Endothelial cell of umbilical vein (primary cell): ENCODE measurements around the gene DENND1A. TPM values are rescaled to one million over a fixed set of nuclear protein-coding genes. Genes with fewer than 3 reads are reported as not detected.

Source experiments
- BruUV-seq: library from RNA; stranded (reverse); fragments of 400-500 nt; replicated peaks from 2 replicates; lab custom pipeline; 2021; lab: Mats Ljungman, UMichigan
- CTCF ChIA-PET: fragments of 300-600, 350-600 bp; sonication (Branson Sonifier 250); formaldehyde crosslinking; loops from one replicate; lab custom pipeline; 2021; ENCODE audit warnings: antibody characterized with exemption, inconsistent platforms; lab: Charles Lee
- POLR2A ChIA-PET: fragments of 300-600, 350-600 bp; sonication (Branson Sonifier 250); formaldehyde crosslinking; loops from one replicate; lab custom pipeline; 2021; ENCODE audit warnings: antibody characterized with exemption, inconsistent platforms; lab: Charles Lee
- DNase-seq: peaks from one replicate; pipeline ENCODE4 v3.0.0-alpha.2; 2011; ENCODE audit warnings: low read depth, low spot score
- FAIRE-seq: peaks from 2 replicates; lab custom pipeline; 2011; peaks lifted over from hg19 to GRCh38; lab: Jason Lieb, UNC
- H2AFZ ChIP-seq: 2 replicates; pipeline ENCODE4 v1.6.0; 2012; ENCODE audit warnings: low read depth, low read length, control low read depth, inconsistent platforms
- H3K27ac ChIP-seq: 2 replicates; pipeline ENCODE4 v1.5.1; 2011; ENCODE audit warnings: low read depth, mild to moderate bottlenecking, control low read depth, low read length, moderate library complexity; ENCODE audit not compliant: insufficient read depth
- H3K27me3 ChIP-seq, 2 experiments: 2 replicates each; pipeline versions ENCODE4 v1.6.0 to v1.6.1; 2011; ENCODE audit warnings: low read length in 2 of 2, mixed read lengths in 1 of 2; ENCODE audit not compliant: control insufficient read depth in 2 of 2, insufficient read depth in 2 of 2
- H3K36me3 ChIP-seq, 2 experiments: 2 replicates in 1 of 2; 3 replicates in 1 of 2; pipeline ENCODE4 v1.5.1; 2011; ENCODE audit warnings: low read length in 2 of 2, mild to moderate bottlenecking in 1 of 2, moderate library complexity in 1 of 2; ENCODE audit not compliant: control insufficient read depth in 2 of 2, insufficient read depth in 2 of 2; ENCODE audit errors: extremely low read depth in 1 of 2
- H3K4me1 ChIP-seq: 3 replicates; pipeline ENCODE4 v1.5.1; 2011; ENCODE audit warnings: mild to moderate bottlenecking, low read length; ENCODE audit not compliant: control insufficient read depth, insufficient read depth; ENCODE audit errors: extremely low read depth
- H3K4me2 ChIP-seq: 2 replicates; pipeline ENCODE4 v1.6.1; 2011; ENCODE audit warnings: low read length, control low read depth, mixed read lengths; ENCODE audit not compliant: insufficient read depth
- H3K4me3 ChIP-seq, 3 experiments: fragments of 200-600 bp in 1 of 3; sonication (generic), shearing (Covaris generic) in 1 of 3; replicated peaks in 1 of 3; 2 replicates each; pipeline ENCODE4 v1.5.1; 2011 to 2016; ENCODE audit warnings: control low read depth in 3 of 3, low read length in 3 of 3, mild to moderate bottlenecking in 2 of 3, inconsistent platforms in 1 of 3, low read depth in 1 of 3, moderate library complexity in 1 of 3; ENCODE audit not compliant: insufficient read depth in 1 of 3
- H3K79me2 ChIP-seq: 2 replicates; pipeline ENCODE4 v1.6.0; 2012; ENCODE audit warnings: low read length, inconsistent platforms; ENCODE audit not compliant: control insufficient read depth, insufficient read depth
- H3K9ac ChIP-seq: replicated peaks from 2 replicates; pipeline ENCODE3; 2011; ENCODE audit warnings: low read length, control low read depth; ENCODE audit not compliant: insufficient read depth; ENCODE audit errors: extremely low read depth
- H3K9me1 ChIP-seq: replicated peaks from 3 replicates; pipeline ENCODE4 v1.6.0; 2011; ENCODE audit warnings: mild to moderate bottlenecking, low read length; ENCODE audit not compliant: control insufficient read depth, insufficient read depth; ENCODE audit errors: extremely low read depth
- H3K9me3 ChIP-seq: replicated peaks from 2 replicates; pipeline ENCODE4 v1.5.1; 2012; ENCODE audit warnings: low read length, inconsistent platforms; ENCODE audit not compliant: control insufficient read depth, insufficient read depth
- H4K20me1 ChIP-seq: replicated peaks from 2 replicates; pipeline ENCODE3; 2011; ENCODE audit warnings: mild to moderate bottlenecking, low read length; ENCODE audit not compliant: control insufficient read depth, insufficient read depth; ENCODE audit errors: extremely low read depth
- EZH2 ChIP-seq: IDR thresholded peaks from 2 replicates; pipeline ENCODE4 v1.6.1; 2012; ENCODE audit warnings: borderline replicate concordance, low read depth, mild to moderate bottlenecking, moderate library complexity, low read length, inconsistent platforms; ENCODE audit not compliant: severe bottlenecking
- FOS ChIP-seq: IDR thresholded peaks from 2 replicates; pipeline ENCODE4 v1.6.1; 2011; ENCODE audit warnings: mild to moderate bottlenecking, low read length, moderate library complexity, borderline replicate concordance; ENCODE audit not compliant: insufficient read depth
- GATA2 ChIP-seq: IDR thresholded peaks from 2 replicates; pipeline ENCODE4 v1.7.0; 2011; ENCODE audit warnings: low read depth, mild to moderate bottlenecking, moderate library complexity, mixed read lengths, low read length; ENCODE audit not compliant: insufficient read length, insufficient read depth
- JUN ChIP-seq: IDR thresholded peaks from 2 replicates; pipeline ENCODE4 v1.6.1; 2011; ENCODE audit warnings: borderline replicate concordance, low read depth; ENCODE audit not compliant: insufficient read length, insufficient read depth
- MYC ChIP-seq: IDR thresholded peaks from one replicate; pipeline ENCODE4 v1.6.1; 2011; ENCODE audit warnings: mild to moderate bottlenecking, low read depth, low read length
- POLR2A ChIP-seq: IDR thresholded peaks from 2 replicates; pipeline ENCODE4 v1.6.1; 2012; ENCODE audit warnings: low read depth, mild to moderate bottlenecking, control low read depth, low read length
- POLR2AphosphoS5 ChIP-seq: IDR thresholded peaks from 2 replicates; pipeline ENCODE4 v1.6.1; 2012; ENCODE audit warnings: low read depth, mild to moderate bottlenecking, control low read depth, low read length, moderate library complexity; ENCODE audit not compliant: insufficient read depth
- dilution Hi-C: fragments of 300-500 bp; cut with MboI; formaldehyde crosslinking; loops from one replicate; pipeline ENCODE4 v1.15.0; 2019; ENCODE audit warnings: low sequenced_read_pairs; ENCODE audit not compliant: extremely low pct_ligation_motif_present
- intact Hi-C: fragments of 100-400 bp; cut with micrococcal nuclease; formaldehyde crosslinking; loops from one replicate; pipeline ENCODE4 v1.10.0; 2022
- polyA plus RNA-seq, 4 experiments: library from polyadenylated mRNA; depleted of rRNA in 3 of 4; stranded (reverse) in 3 of 4; unstranded in 1 of 4; fragments of >200 nt; gene quantifications; 2 replicates each; pipeline versions ENCODE4 v1.2.1 to v1.2.3, GENCODE V29; 2011 to 2012; ENCODE audit warnings: missing spikeins in 1 of 4
- total RNA-seq: library from RNA; stranded (reverse); gene quantifications from 2 replicates; pipeline ENCODE4 v1.2.3, GENCODE V29; 2021
- TF ChIP-seq, protein P1 (sequence below): IDR thresholded peaks from 2 replicates; pipeline ENCODE4 v1.6.1; 2011; ENCODE audit not compliant: insufficient read depth, insufficient read length
- TF ChIP-seq, protein P2 (sequence below), 2 donors: IDR thresholded peaks; 1 replicate in 1 of 2; 2 replicates in 1 of 2; pipeline ENCODE4 v1.5.1; 2011; ENCODE audit warnings: low read length in 2 of 2, mild to moderate bottlenecking in 2 of 2, moderate library complexity in 2 of 2, control low read depth in 1 of 2, inconsistent platforms in 1 of 2, low read depth in 1 of 2; ENCODE audit not compliant: insufficient read depth in 1 of 2; ENCODE audit errors: extremely low read depth in 1 of 2

The DENND1A gene
- total and polyA plus RNA-seq, 2 donors (not counting 3 experiments of a cell fraction or from before 2014, with no cell fraction given), result 18.5 to 24.5 TPM

DNA sequence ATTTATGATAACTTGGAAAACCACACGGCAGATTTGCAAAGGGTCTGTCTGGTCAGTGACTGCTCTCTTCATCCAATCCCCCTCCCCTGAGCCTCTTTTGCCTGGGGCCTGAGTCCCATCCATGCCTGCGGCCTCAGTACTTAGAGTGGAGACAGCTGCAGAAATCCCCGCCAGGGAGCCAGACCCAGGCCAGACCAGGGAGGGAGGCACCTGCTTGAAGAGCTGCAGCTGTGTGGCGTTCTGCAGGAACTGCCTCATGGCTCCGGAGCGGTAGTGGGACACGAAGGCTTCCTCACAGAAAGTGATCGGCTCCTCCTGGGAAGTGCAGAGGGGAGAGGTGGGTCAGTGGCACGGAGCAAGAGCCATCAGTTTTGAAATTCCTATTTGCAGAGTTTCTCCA, 472.3 kb downstream of the DENND1A start:
- dilution Hi-C loops, result no loop called here
- Histone ChIP-seq H3K79me2 (no peaks in the 10 kb centered on the region), H2AFZ (no peak overlapping the region), H3K9ac (no peak overlapping the region), H4K20me1 (no peaks in the 10 kb centered on the region), H3K4me1 (no peaks in the 10 kb centered on the region), H3K4me3 (no peak overlapping the region), H3K9me1 (no peaks in the 10 kb centered on the region), H3K27ac (no peak overlapping the region), H3K4me2 (no peak overlapping the region), H3K27me3 (no peaks in the 10 kb centered on the region), H3K9me3 (no peaks in the 10 kb centered on the region), H3K36me3 (no peaks in the 10 kb centered on the region)
- intact Hi-C loops, result no loop called here
- no TSS peak for BruUV-seq
- FAIRE-seq (no peak), DNase-seq (no peak)
- POLR2A ChIA-PET, result interaction anchor here (0.7 kb wide), 1 partner anchor 15 kb away, joined by 3 read pairs; no protein-coding TSS in a partner anchor
- TF ChIP-seq MYC, result no peak
- TF ChIP-seq, protein P1, sequence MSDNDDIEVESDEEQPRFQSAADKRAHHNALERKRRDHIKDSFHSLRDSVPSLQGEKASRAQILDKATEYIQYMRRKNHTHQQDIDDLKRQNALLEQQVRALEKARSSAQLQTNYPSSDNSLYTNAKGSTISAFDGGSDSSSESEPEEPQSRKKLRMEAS, result no peak
- TF ChIP-seq JUN, result no peak
- no peak for TF ChIP-seq POLR2AphosphoS5
- no peak for TF ChIP-seq FOS
- no peak for TF ChIP-seq POLR2A
- CTCF ChIA-PET, result no interaction called here

DNA sequence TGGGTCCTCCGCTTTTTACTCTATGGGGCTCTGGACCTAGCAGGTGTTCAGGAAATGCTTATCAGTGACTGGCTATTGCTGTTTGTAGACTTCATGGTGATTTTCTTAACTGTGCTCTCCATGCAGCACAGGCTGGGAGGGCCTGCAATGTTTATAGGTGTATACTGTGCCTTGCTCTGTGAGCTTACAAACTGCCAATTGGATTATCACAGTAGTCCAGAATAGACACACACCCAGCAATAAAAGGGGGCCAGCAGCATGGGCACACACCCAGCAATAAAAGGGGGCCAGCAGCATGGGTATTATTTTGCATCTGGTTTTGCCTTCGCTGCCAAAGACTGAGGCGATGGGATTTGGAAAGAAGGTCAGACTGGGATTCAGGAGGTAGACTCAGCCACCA, 473.9 kb downstream of the DENND1A start:
- Histone ChIP-seq H3K4me2 (no peak overlapping the region), H4K20me1 (no peaks in the 10 kb centered on the region), H3K9ac (no peak overlapping the region), H3K9me1 (no peaks in the 10 kb centered on the region), H3K27ac (no peak overlapping the region), H3K9me3 (no peaks in the 10 kb centered on the region), H3K4me1 (no peaks in the 10 kb centered on the region), H3K79me2 (no peaks in the 10 kb centered on the region), H3K36me3 (no peaks in the 10 kb centered on the region), H3K4me3 (no peak overlapping the region), H2AFZ (no peak overlapping the region), H3K27me3 (no peaks in the 10 kb centered on the region)
- ChIA-PET CTCF (no interaction called here), POLR2A (no interaction called here)
- intact Hi-C loops, result no loop called here
- BruUV-seq, result no TSS peak
- no peak for TF ChIP-seq EZH2
- TF ChIP-seq JUN, result no peak
- TF ChIP-seq, protein P2, sequence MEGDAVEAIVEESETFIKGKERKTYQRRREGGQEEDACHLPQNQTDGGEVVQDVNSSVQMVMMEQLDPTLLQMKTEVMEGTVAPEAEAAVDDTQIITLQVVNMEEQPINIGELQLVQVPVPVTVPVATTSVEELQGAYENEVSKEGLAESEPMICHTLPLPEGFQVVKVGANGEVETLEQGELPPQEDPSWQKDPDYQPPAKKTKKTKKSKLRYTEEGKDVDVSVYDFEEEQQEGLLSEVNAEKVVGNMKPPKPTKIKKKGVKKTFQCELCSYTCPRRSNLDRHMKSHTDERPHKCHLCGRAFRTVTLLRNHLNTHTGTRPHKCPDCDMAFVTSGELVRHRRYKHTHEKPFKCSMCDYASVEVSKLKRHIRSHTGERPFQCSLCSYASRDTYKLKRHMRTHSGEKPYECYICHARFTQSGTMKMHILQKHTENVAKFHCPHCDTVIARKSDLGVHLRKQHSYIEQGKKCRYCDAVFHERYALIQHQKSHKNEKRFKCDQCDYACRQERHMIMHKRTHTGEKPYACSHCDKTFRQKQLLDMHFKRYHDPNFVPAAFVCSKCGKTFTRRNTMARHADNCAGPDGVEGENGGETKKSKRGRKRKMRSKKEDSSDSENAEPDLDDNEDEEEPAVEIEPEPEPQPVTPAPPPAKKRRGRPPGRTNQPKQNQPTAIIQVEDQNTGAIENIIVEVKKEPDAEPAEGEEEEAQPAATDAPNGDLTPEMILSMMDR (IDR thresholded peaks at IDR 0.05; ENCODE audit: extremely low read depth in 1 of 2, insufficient read depth in 1 of 2, low read depth in 1 of 2, low read length in 2 of 2), result no peak
- no peak for TF ChIP-seq POLR2AphosphoS5
- TF ChIP-seq, protein P1, result no peak
- TF ChIP-seq MYC, result no peak
- no peak for TF ChIP-seq POLR2A
- TF ChIP-seq FOS, result no peak
- TF ChIP-seq GATA2, result no peak
- FAIRE-seq (no peak), DNase-seq (no peak)
- dilution Hi-C loops, result no loop called here
